Keratinocyte (primary cell): ENCODE results near the gene USP10.

ENCODE experiments used
- EZH2 ChIP-seq: IDR thresholded peaks from one replicate; pipeline ENCODE4 v1.6.1; 2012; ENCODE audit warnings: inconsistent platforms, mild to moderate bottlenecking, low read length, moderate library complexity
- TF ChIP-seq, protein P1 (sequence below), 3 experiments: IDR thresholded peaks in 1 of 3; conservative IDR thresholded peaks in 1 of 3; optimal IDR thresholded peaks in 1 of 3; 2 replicates in 2 of 3; 3 replicates in 1 of 3; pipeline versions ENCODE3 to v1.5.1; 2011; ENCODE audit warnings: low read length in 3 of 3, mild to moderate bottlenecking in 3 of 3, moderate library complexity in 2 of 3, control low read depth in 1 of 3, inconsistent platforms in 1 of 3; ENCODE audit not compliant: insufficient read depth in 2 of 3; ENCODE audit errors: extremely low read depth in 1 of 3

DNA sequence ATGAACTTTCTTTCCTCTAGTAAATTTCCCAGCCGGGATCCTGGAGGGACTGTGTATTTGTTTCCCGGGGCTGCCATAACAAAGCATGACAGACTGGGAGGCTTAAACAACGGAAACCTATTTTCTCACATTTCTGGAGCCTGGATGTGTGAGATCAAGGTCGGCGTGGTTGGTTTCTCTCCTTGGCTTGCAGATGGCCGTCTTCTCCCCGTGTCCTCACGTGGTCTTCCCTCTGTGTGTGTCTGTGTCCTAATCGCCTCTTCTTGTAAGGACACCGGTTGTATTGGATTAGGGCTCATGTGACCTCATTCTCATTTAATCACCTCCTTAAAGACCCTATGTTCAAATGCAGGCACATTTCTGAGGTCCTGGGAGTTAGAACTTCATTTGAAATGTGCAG, 22.0 kb upstream of the USP10 start:
- TF ChIP-seq, protein P1, sequence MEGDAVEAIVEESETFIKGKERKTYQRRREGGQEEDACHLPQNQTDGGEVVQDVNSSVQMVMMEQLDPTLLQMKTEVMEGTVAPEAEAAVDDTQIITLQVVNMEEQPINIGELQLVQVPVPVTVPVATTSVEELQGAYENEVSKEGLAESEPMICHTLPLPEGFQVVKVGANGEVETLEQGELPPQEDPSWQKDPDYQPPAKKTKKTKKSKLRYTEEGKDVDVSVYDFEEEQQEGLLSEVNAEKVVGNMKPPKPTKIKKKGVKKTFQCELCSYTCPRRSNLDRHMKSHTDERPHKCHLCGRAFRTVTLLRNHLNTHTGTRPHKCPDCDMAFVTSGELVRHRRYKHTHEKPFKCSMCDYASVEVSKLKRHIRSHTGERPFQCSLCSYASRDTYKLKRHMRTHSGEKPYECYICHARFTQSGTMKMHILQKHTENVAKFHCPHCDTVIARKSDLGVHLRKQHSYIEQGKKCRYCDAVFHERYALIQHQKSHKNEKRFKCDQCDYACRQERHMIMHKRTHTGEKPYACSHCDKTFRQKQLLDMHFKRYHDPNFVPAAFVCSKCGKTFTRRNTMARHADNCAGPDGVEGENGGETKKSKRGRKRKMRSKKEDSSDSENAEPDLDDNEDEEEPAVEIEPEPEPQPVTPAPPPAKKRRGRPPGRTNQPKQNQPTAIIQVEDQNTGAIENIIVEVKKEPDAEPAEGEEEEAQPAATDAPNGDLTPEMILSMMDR (optimal IDR thresholded peaks at IDR 0.05 in 1 of 3, IDR thresholded peaks at IDR 0.05 in 1 of 3, conservative IDR thresholded peaks at IDR 0.05 in 1 of 3; ENCODE audit: extremely low read depth in 1 of 3, insufficient read depth in 2 of 3, low read length in 3 of 3), result no peak
- no peak for TF ChIP-seq EZH2
